ENCODE data around the gene HABP4.
A peak's percentile ranks its signal among the peaks of the same experiment; 100 is the strongest.

HABP4 gene

GRCh38 chr9:96449845-96450612, at the start of gene HABP4:
HABP4 (plus strand) TSS chr9:96450169; CDS start chr9:96450280, 111 bp downstream.
- peaks cover 33% of the 10 kb centered on the region for H3K27me3 ChIP-seq (ENCODE audit: control insufficient read depth, low read length)
- peaks cover 4% of the 10 kb centered on the region for H3F3A ChIP-seq (ENCODE audit: control insufficient read depth, insufficient read depth)
- no peaks in the 10 kb centered on the region for H3K36me3 ChIP-seq (ENCODE audit: control insufficient read depth, low read length)
- H3K9me2 ChIP-seq (replicated peaks; ENCODE audit: control insufficient read depth, low read length): no peaks in the 10 kb centered on the region
- no peak within 1 kb of the TSS for H3K27ac ChIP-seq (ENCODE audit: low read depth, low read length)
- peak within 1 kb of the TSS; percentile 97 for H3K4me2 ChIP-seq (ENCODE audit: low read length)
- H3K4me3 ChIP-seq (ENCODE audit: low read length): peak within 1 kb of the TSS; percentile 79
- H4K20me1 ChIP-seq (ENCODE audit: control insufficient read depth, insufficient read depth, low read depth, low read length): no peaks in the 10 kb centered on the region
- H3K4me1 ChIP-seq (ENCODE audit: control insufficient read depth, low read length): peaks cover 16% of the 10 kb centered on the region
- H3K79me2 ChIP-seq (ENCODE audit: control insufficient read depth, low read length): no peaks in the 10 kb centered on the region
- no peak for TF ChIP-seq CTCF (IDR thresholded peaks at IDR 0.05; ENCODE audit: low read depth, low read length, poor library complexity, severe bottlenecking)
- no peak for TF ChIP-seq EZH2phosphoT487 (IDR thresholded peaks at IDR 0.05; ENCODE audit: borderline replicate concordance, low read length)
- no peaks in the 10 kb centered on the region for H3K9me3 ChIP-seq (ENCODE audit: control insufficient read depth, insufficient read depth, low read length)

- Histone ChIP-seq H4K20me1 (ENCODE audit: control insufficient read depth, insufficient read depth, low read depth, low read length) (peaks cover 50% of the 10 kb centered on the region), H3K4me3 (ENCODE audit: low read length) (no peak overlapping the region), H3K4me2 (ENCODE audit: low read length) (no peak overlapping the region), H3K79me2 (ENCODE audit: control insufficient read depth, low read length) (peaks cover 100% of the 10 kb centered on the region), H3K9me3 (ENCODE audit: control insufficient read depth, insufficient read depth, low read length) (no peaks in the 10 kb centered on the region), H3K36me3 (ENCODE audit: control insufficient read depth, low read length) (peaks cover 61% of the 10 kb centered on the region), H3K4me1 (ENCODE audit: control insufficient read depth, low read length) (peaks cover 14% of the 10 kb centered on the region), H3K9me2 (replicated peaks; ENCODE audit: control insufficient read depth, low read length) (no peaks in the 10 kb centered on the region), H3K27ac (ENCODE audit: low read depth, low read length) (no peak overlapping the region), H3K27me3 (ENCODE audit: control insufficient read depth, low read length) (no peaks in the 10 kb centered on the region), H3F3A (ENCODE audit: control insufficient read depth, insufficient read depth) (peaks cover 6% of the 10 kb centered on the region; the same call in 1 of the 2 replicates)
- TF ChIP-seq EZH2phosphoT487 (IDR thresholded peaks at IDR 0.05; ENCODE audit: borderline replicate concordance, low read length): no peak
- no peak for TF ChIP-seq CTCF (IDR thresholded peaks at IDR 0.05; ENCODE audit: low read depth, low read length, poor library complexity, severe bottlenecking)
These were observed 41.3 kb upstream of the HABP4 start for GRCh38 chr9:96408409-96409280.

DNA sequence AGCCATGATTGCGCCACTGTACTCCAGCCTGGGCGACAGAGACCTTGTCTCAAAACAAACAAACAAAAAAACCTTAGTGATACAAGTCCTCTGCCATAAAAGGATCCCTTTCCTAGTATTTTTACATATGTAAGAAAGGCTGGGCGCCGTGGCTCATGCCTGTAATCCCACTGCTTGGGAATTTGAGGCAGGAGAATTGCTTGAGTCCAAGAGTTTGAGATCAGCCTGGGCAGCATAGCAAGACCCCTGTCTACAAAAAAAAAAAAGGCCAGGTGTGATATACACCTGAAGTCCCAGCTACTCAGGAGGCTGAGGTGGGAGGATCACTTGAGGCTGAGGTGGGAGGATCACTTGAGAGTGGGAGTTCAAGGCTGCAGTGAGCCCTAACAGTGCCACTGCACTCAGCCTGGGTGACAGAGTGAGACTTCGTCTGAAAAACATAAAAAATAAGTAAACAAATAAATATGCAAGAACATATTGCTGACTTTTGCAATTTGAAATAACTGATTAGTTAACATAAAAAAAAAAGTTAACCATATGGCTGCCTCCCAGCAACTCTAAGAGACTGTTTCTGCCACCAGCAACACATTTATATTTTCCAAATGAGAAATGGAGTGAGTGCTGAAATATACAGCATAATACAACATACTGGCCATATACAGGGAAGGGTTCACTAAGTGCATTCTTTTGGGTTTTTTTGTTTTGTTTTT, 38.7 kb upstream of the HABP4 start:
- Histone ChIP-seq H3K4me2 (ENCODE audit: low read length) (no peak overlapping the region), H4K20me1 (ENCODE audit: control insufficient read depth, insufficient read depth, low read depth, low read length) (peaks cover 55% of the 10 kb centered on the region)

More for the DNA sequence above, 38.7 kb upstream of the HABP4 start:
- no peaks in the 10 kb centered on the region for H3K9me2 ChIP-seq (replicated peaks; ENCODE audit: control insufficient read depth, low read length)
- no peak overlapping the region for H3K4me3 ChIP-seq (ENCODE audit: low read length)
- no peaks in the 10 kb centered on the region for H3K9me3 ChIP-seq (ENCODE audit: control insufficient read depth, insufficient read depth, low read length)
- H3F3A ChIP-seq (ENCODE audit: control insufficient read depth, insufficient read depth): peaks cover 18% of the 10 kb centered on the region
- no peak for TF ChIP-seq CTCF (IDR thresholded peaks at IDR 0.05; ENCODE audit: low read depth, low read length, poor library complexity, severe bottlenecking)
- no peak for TF ChIP-seq EZH2phosphoT487 (IDR thresholded peaks at IDR 0.05; ENCODE audit: borderline replicate concordance, low read length)
- peaks cover 39% of the 10 kb centered on the region for H3K4me1 ChIP-seq (ENCODE audit: control insufficient read depth, low read length)
- H3K27ac ChIP-seq (ENCODE audit: low read depth, low read length): no peak overlapping the region
- H3K79me2 ChIP-seq (ENCODE audit: control insufficient read depth, low read length): peaks cover 100% of the 10 kb centered on the region
- H3K36me3 ChIP-seq (ENCODE audit: control insufficient read depth, low read length): peaks cover 64% of the 10 kb centered on the region
- no peaks in the 10 kb centered on the region; the same call in 1 of the 2 replicates for H3K27me3 ChIP-seq (ENCODE audit: control insufficient read depth, low read length)
